Ishikawa (cell line): ENCODE measurements around the gene SYNCRIP.

Experiments
- CEBPB ChIP-seq: IDR thresholded peaks from 2 replicates; pipeline ENCODE4 v1.6.1; 2012
- CREB1 ChIP-seq: IDR thresholded peaks from 2 replicates; pipeline ENCODE4 v1.6.1; 2012; ENCODE audit warnings: low read depth
- EGR1 ChIP-seq: IDR thresholded peaks from 2 replicates; pipeline ENCODE4 v1.6.1; 2012
- EP300 ChIP-seq: IDR thresholded peaks from 2 replicates; pipeline ENCODE4 v1.6.1; 2012; ENCODE audit warnings: borderline replicate concordance
- FOXM1 ChIP-seq: IDR thresholded peaks from 2 replicates; pipeline ENCODE4 v1.6.1; 2012; ENCODE audit warnings: low read depth, borderline replicate concordance
- MAX ChIP-seq: IDR thresholded peaks from 2 replicates; pipeline ENCODE4 v1.6.1; 2012
- NFIC ChIP-seq: IDR thresholded peaks from 2 replicates; pipeline ENCODE4 v1.6.1; 2012
- RAD21 ChIP-seq: IDR thresholded peaks from 2 replicates; pipeline ENCODE4 v1.6.1; 2012; ENCODE audit warnings: low read depth
- REST ChIP-seq: IDR thresholded peaks from 2 replicates; pipeline ENCODE4 v1.6.1; 2012; ENCODE audit warnings: low read depth, mild to moderate bottlenecking
- TAF1 ChIP-seq: IDR thresholded peaks from 2 replicates; pipeline ENCODE4 v1.6.1; 2012; ENCODE audit warnings: low read depth, mild to moderate bottlenecking
- TCF12 ChIP-seq: IDR thresholded peaks from 2 replicates; pipeline ENCODE4 v1.6.1; 2012; ENCODE audit warnings: low read depth
- TEAD4 ChIP-seq: IDR thresholded peaks from 2 replicates; pipeline ENCODE4 v1.6.1; 2012
- USF1 ChIP-seq: IDR thresholded peaks from 2 replicates; pipeline ENCODE4 v1.6.1; 2012
- YY1 ChIP-seq: IDR thresholded peaks from 2 replicates; pipeline ENCODE4 v1.6.1; 2012; ENCODE audit warnings: low read depth
- ZBTB7A ChIP-seq: IDR thresholded peaks from 2 replicates; pipeline ENCODE4 v1.6.1; 2012; ENCODE audit warnings: low read depth

SYNCRIP gene

GRCh38 chr6:85579581-85579980, 63.1 kb downstream of the SYNCRIP start:
- no peak for TF ChIP-seq RAD21
- no peak for TF ChIP-seq TCF12
- no peak for TF ChIP-seq TAF1
- no peak for TF ChIP-seq NFIC
- TF ChIP-seq YY1, result no peak
- no peak for TF ChIP-seq CREB1
- no peak for TF ChIP-seq ZBTB7A

- no peak for TF ChIP-seq EP300
- no peak for TF ChIP-seq EGR1
- no peak for TF ChIP-seq ZBTB7A
- no peak for TF ChIP-seq TAF1
These were observed 66.2 kb downstream of the SYNCRIP start for GRCh38 chr6:85576476-85576875.

GRCh38 chr6:85574932-85575598, 67.6 kb downstream of the SYNCRIP start:
- no peak for TF ChIP-seq FOXM1

GRCh38 chr6:85569323-85569722, 73.4 kb downstream of the SYNCRIP start:
- TF ChIP-seq EP300, result no peak
- TF ChIP-seq ZBTB7A, result no peak
- no peak for TF ChIP-seq CREB1
- TF ChIP-seq TCF12, result no peak
- no peak for TF ChIP-seq YY1
- TF ChIP-seq TAF1, result no peak
- no peak for TF ChIP-seq NFIC
- no peak for TF ChIP-seq RAD21
- TF ChIP-seq CEBPB, result no peak
- no peak for TF ChIP-seq MAX
- no peak for TF ChIP-seq FOXM1
- no peak for TF ChIP-seq EGR1
- TF ChIP-seq TEAD4, result no peak
- no peak for TF ChIP-seq USF1
- TF ChIP-seq REST, result no peak

GRCh38 chr6:85568411-85568810, 74.3 kb downstream of the SYNCRIP start:
- TF ChIP-seq EGR1 (no peak), CREB1 (no peak), RAD21 (no peak), EP300 (no peak), YY1 (no peak), ZBTB7A (no peak), FOXM1 (no peak)

- TF ChIP-seq MAX (no peak), FOXM1 (no peak), YY1 (no peak), RAD21 (no peak), USF1 (no peak), TEAD4 (no peak), EGR1 (no peak), TCF12 (no peak), TAF1 (no peak)
These were observed 77.0 kb downstream of the SYNCRIP start for GRCh38 chr6:85565736-85566135.
